ENCODE data around the gene TBC1D17. TPM values are rescaled to one million over a fixed set of nuclear protein-coding genes. Genes with fewer than 3 reads are reported as not detected.
A peak's percentile ranks its signal among the peaks of the same experiment; 100 is the strongest.

TBC1D17 gene
- total and polyA plus RNA-seq, 10 of the 15 experiments (the other 5 are each of a cell fraction or from before 2014, with no cell fraction given), result 0.42 to 20.4 (median 11.2) TPM

GRCh38 chr19:49876422-49877019 is 981 bp upstream of the TBC1D17 start (continued):
- TF ChIP-seq MLLT1 (IDR thresholded peaks at IDR 0.05) (peak; percentile 94), CBFB (IDR thresholded peaks at IDR 0.05; ENCODE audit: low read depth) (no peak), HDGF (IDR thresholded peaks at IDR 0.05) (peak; percentile 39; the same call in 1 of the 2 replicates), ZNF274 (IDR thresholded peaks at IDR 0.05; ENCODE audit: insufficient read depth, insufficient read length) (no peak), HDAC2 (IDR thresholded peaks at IDR 0.05) (0 out of 2 replicates have a peak, but pooled peaks have one; percentile 14), TARDBP (IDR thresholded peaks at IDR 0.05; ENCODE audit: borderline replicate concordance) (no peak; the same call in 1 of the 2 replicates), ZSCAN29 (IDR thresholded peaks at IDR 0.05) (no peak), RELA (IDR thresholded peaks at IDR 0.05; ENCODE audit: borderline replicate concordance, partially characterized antibody) (peak; percentile 32), SIN3A (IDR thresholded peaks at IDR 0.05; ENCODE audit: low read depth, low read length) (no peak; the same call in 1 of the 2 replicates), KDM1A (IDR thresholded peaks at IDR 0.05; ENCODE audit: borderline replicate concordance) (no peak), CEBPB (IDR thresholded peaks at IDR 0.05; ENCODE audit: borderline replicate concordance in 1 of 2, low read depth in 2 of 2, low read length in 2 of 2) (no peak; a peak in 1 of 4 replicates), CBX5 (IDR thresholded peaks at IDR 0.05; ENCODE audit: low read depth) (no peak), NBN (IDR thresholded peaks at IDR 0.05) (peak; percentile 66; the same call in 1 of the 2 replicates), JUND (IDR thresholded peaks at IDR 0.05; ENCODE audit: low read depth, low read length) (0 out of 2 replicates have a peak, but pooled peaks have one; percentile 21), SIX5 (IDR thresholded peaks at IDR 0.05; ENCODE audit: low read depth, low read length, severe bottlenecking) (peak; percentile 89), NRF1 (conservative IDR thresholded peaks at IDR 0.05; ENCODE audit: low read depth, low read length) (peak; percentile 16; the same call in 1 of the 2 replicates), USF1 (IDR thresholded peaks at IDR 0.05; ENCODE audit: borderline replicate concordance, extremely low read length, insufficient read depth, low read depth, low read length) (peak; percentile 53), DPF2 (IDR thresholded peaks at IDR 0.05) (peak; percentile 47; the same call in 1 of the 2 replicates), RUNX3 (IDR thresholded peaks at IDR 0.05; ENCODE audit: low read length) (peak; percentile 46), MTA3 (IDR thresholded peaks at IDR 0.05; ENCODE audit: borderline replicate concordance, low read length) (no peak), GABPA (IDR thresholded peaks at IDR 0.05; ENCODE audit: low read depth) (peak; percentile 81), IKZF1 (conservative IDR thresholded peaks at IDR 0.05) (peak; percentile 68; the same call in 1 of the 2 replicates), YY1 (IDR thresholded peaks at IDR 0.05; ENCODE audit: low read depth, low read length) (peak; percentile 97), BMI1 (IDR thresholded peaks at IDR 0.05; ENCODE audit: borderline replicate concordance) (no peak), SP1 (IDR thresholded peaks at IDR 0.05; ENCODE audit: low read depth, low read length) (peak; percentile 47), IRF5 (IDR thresholded peaks at IDR 0.05; ENCODE audit: borderline replicate concordance) (no peak), CHD4 (IDR thresholded peaks at IDR 0.05) (no peak), MYC (IDR thresholded peaks at IDR 0.05; ENCODE audit: insufficient read depth, insufficient read length, insufficient replicate concordance, low read length, severe bottlenecking) (no peak)
